ENCODE data around the gene MTHFR.

MTHFR gene

DNA sequence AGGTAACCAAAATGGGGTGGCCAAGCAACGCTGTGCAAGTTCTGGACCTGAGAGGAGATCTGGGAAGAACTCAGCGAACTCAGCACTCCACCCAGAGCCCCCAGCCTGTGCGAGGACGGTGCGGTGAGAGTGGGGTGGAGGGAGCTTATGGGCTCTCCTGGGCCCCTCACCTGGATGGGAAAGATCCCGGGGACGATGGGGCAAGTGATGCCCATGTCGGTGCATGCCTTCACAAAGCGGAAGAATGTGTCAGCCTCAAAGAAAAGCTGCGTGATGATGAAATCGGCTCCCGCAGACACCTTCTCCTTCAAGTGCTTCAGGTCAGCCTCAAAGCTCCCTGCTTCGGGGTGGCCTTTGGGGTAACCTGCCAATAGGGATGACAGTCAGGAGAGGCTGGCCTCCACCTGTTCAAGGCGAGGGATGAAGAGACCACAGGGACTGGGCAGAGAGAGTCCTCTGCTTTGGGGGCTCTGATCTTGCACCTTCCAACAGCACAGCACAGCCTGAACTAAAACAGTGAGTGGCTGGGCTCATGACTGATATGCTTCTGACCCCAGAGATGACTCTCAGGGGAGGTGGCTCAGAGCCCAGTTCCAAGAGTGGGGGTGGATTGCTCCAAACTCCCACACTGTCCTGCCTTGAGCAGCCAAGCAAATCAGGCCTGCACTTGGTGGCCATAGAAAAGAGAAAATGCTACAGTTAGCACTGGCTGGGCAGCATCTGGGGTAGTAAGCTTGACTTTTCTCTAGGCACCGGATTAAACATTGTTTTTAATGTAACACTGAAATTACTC lies 9.5 kb downstream of the MTHFR start:
- no peak for DNase-seq

DNA sequence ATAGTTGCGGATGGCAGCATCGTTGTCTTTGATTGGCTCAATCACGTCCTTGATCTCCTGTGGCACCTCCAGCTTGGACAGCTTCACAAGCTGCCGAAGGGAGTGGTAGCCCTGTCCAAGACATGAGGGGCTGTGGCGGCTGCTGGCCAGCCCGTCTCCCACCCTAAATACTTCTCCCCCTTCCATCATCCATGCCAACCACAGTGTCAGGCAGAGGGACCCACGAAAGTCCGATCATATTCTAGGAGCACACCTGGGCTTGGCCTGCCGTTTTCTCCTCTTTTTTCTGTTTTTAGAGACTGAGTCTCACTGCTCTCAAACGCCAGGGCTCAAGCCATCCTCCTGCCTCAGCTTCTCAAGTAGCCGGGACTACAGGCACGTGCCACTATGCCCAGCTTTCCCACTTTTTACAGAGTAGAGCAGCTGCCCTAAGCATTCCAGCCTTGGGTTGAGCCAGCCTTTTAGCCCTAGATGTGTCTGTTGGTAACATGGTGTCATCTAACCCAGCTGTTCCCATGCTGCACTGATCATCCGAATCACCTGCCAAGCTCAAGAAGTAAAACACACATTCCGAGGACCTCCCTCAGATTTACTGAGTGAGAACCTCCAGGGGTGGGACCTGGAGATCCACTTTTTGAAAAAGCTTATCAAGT lies 10.4 kb downstream of the MTHFR start:
- DNase-seq: no peak

DNA sequence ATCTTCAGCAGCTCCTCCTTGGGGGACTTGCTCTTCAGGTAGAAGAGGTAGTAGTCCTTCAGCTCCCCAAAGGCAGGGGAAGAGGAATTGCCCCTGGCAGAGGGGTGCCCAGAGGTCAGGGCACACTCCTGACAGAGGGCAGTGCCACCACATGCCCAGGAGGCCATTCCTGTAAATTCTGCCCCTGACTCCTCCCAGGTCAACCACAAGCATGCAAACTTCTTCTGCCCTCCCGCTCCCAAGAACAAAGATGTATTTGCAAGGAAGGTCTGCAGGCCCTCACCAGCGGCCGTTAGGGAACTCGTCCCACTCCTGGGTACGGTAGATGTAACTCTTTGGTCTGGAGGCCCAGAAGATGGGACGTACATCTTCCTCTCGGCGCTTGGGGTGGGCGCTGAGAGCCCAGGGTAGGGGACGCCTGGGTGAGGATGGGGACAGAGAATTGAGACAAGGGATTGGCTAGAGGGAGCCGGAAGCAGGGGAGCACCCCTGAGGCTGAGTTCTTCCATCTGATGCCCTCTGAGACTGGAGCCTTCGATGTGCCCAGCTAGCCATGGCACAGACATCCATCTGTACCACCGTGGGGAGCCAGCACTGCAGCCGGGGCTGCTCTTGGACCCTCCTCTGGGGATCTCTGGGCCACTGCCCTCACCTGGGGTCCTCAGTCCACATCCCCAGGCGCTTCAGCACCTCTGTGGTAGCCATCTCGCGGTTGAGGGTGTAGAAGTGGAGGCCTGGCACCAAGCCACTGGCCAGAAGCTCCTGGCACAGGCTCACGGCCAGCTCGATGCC lies 11.1 kb downstream of the MTHFR start:
- no peak for DNase-seq

GRCh38 chr1:11793819-11794218 lies 11.9 kb downstream of the MTHFR start:
- no peak for DNase-seq

- no peak for DNase-seq
These were observed 13.7 kb downstream of the MTHFR start for GRCh38 chr1:11792106-11792505.

- DNase-seq: no peak
These were observed 14.7 kb downstream of the MTHFR start for GRCh38 chr1:11790880-11791715.

DNA sequence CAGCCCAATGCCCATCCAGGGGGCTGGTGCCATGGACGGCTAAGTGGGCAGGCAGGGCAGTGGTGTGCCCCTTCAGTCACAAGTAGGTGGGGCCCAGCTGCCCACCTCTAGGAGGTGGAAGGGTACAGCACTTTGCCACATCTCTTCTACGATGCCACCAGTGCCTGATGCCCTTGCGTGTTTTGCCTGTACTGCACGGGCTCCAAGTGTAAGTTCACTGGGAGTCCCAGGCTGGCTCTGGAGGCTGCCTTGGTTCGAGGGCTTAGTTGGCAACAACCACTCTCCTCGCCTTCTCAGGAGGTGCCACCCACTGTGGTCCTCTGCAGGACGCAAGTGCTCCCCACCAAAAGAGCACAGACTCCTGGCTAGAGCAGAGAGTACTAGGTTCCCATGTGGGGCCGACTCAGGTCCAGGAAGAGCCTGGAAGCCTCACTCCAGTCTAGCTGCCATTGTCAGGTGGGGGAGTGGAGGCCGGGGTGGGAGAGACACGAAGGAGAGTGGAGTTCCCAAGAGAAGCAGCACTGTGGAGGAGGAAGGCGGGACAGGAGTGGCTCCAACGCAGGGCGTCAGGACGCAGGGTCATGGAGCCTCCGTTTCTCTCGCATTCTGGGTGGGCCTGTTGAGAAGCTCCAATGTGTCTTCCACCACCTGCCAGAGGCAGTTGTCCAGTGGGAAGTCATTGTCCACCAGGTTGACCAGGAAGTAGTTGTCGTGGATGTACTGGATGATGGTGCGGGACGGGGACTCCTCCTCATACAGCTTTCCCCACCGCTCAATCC lies 15.5 kb downstream of the MTHFR start:
- DNase-seq: no peak

DNA sequence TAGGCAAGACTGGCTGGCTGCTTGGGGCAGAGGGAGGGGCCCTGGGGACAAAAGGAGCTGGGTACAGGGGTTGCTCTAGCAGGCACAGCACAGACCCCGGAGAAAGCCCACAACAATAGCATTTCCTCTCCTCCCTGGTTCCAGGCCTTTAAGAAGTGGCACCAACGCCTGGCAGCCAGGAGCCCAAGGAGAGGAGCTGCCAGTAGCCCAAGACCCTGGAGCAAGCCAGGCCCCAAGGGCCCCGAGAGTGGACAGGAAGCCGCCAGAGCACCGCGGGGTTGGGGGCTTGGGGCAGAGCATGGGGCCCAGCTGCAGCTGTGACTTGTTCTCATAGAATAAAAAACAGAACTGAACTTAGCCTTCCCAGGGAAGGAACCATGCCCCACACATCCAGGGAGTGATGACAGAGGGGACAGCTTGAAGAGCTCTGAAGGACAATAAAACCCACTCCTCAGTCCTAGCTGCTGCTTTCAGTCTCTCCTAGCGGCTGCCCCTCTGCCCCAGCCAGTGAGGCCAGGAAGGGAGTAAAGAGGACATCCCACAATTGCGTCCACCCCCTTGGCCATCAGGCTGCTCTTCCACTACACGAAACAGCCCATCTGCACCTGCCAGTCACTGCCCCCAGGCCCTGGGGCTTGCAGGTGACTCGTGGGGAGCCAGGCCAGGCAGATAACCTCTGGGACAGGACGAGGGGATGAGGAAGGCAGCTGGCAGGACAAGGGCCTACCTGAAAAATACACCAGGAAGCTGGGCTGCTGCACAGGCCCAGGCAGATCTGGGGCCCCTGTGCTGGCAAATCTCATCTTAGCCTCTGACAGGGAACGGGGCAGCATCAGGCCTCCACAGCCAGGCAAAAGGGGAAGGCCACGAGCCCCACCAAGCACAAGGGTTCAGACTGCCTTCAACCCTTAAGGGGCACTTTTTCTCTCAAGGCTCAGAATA lies 16.4 kb downstream of the MTHFR start:
- DNase-seq: no peak

DNA sequence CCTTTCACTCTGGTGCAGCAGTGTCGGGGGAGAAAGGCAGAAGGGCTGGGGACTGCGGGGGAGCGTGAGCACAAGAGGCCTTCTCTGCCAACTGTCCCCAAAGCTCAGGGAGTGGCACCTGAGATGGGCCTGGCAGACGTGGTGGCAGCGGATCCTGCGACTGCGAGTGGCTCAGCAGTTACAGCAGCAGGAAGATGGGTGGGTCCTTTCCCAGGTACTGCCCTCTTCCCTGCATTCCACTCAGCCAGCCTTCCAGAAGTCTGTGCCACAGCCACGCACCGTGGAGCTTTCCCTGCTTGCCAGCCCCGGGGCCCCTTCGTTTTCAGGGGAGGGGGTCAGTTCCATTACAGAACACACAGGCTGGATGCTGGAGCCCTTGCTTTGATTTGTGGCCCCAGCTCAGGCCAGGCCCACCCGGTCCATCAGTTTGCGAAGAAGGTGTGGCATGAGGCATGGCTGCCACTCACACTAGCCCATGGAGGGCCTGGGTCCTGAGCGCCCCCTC lies 17.2 kb downstream of the MTHFR start:
- DNase-seq: no peak

- DNase-seq: no peak
These were observed 17.8 kb downstream of the MTHFR start for GRCh38 chr1:11787804-11788436.

DNA sequence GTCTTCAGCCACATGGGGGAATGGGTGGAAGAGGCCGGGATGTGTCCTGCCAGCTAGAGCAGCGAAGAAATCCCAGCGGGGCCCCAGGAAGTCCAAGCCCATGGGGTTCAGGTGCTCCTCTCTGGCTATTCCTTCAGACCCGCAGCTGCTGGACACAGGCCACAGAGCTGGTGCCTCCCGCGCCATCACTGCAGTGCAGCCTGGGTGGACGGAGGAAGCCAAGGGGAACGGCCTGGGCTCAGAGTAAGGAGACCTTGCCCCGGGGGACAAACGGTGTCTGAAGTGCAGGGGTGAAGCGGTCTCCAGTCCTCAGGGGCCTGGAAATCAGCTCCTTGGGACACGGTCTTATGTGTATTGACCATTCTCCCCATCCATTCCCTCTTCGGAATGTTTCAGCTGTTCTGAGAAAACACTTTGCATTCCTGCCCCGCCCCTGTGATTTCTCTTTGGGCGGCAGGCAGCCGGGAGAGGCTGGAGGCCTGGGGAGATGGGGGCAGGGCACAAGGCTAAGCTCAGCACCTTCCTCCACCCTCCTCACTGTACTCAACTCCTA lies 18.4 kb downstream of the MTHFR start:
- no peak for DNase-seq

- DNase-seq: no peak
These were observed 19.6 kb downstream of the MTHFR start for GRCh38 chr1:11786168-11786567.

GRCh38 chr1:11784993-11785769 lies 20.6 kb downstream of the MTHFR start:
- DNase-seq: peak; percentile 38 to 50

- DNase-seq: no peak
These were observed 21.3 kb downstream of the MTHFR start for GRCh38 chr1:11784256-11784992.

- no peak for DNase-seq
These were observed 22.2 kb downstream of the MTHFR start for GRCh38 chr1:11783556-11783955.

DNA sequence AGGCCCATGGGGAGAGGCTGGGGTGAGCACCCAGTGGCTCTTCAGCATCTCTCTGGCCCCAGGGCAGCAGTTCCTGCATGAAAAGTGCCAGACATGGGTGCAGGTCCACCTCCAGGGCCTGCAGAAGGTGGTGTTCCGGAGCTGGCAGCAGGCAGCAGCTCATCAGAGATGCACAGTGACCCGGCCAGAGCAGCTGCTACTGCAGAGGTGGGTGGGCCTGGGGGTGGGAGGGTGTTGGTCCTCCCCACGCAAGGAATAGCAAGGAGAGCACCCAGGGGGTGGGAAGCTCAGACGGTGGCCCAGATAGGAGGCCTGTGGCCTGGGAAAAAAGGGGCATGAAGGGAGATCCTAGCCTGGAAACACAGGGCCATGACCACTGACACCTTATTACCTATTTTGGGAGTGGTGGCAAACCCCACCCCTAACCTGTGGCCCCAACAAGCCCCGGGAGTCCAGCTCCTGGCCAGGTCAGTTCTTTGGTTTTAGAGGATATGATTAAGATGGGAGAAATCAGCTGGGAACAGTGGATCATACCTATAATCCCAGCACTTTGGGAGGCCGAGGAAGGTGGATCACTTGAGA lies 23.5 kb downstream of the MTHFR start:
- DNase-seq: no peak

GRCh38 chr1:11781297-11781696 lies 24.5 kb downstream of the MTHFR start:
- DNase-seq: no peak

Data from stimulated activated CD4-positive, alpha-beta T cell treated with anti-CD3 and anti-CD28 coated beads, Interleukin-2, amount 100 ng/mL, for 48 hours (primary cell).